Measurements from ENCODE around the gene GPR78. TPM values are rescaled to one million over a fixed set of nuclear protein-coding genes. Genes with fewer than 3 reads are reported as not detected.

Gene GPR78
- total RNA-seq, 2 donors from 2014 or later: 0.45 TPM; not detected in 1

GRCh38 chr4:8598391-8599090, 18.3 kb downstream of the GPR78 start:
- intact Hi-C loops (cut with DNase I): no loop called here
- no peaks in the 10 kb centered on the region for H3K27me3 ChIP-seq (replicated peaks; ENCODE audit: insufficient read depth)

GRCh38 chr4:8599091-8599460, 18.9 kb downstream of the GPR78 start:
- Histone ChIP-seq H3K27ac (no peak overlapping the region), H3K9me3 (no peaks in the 10 kb centered on the region), H3K27me3 (replicated peaks; ENCODE audit: insufficient read depth) (no peaks in the 10 kb centered on the region), H3K4me1 (replicated peaks) (no peaks in the 10 kb centered on the region), H3K36me3 (no peaks in the 10 kb centered on the region), H3K4me3 (no peak overlapping the region)
- 88% methylated on average over 8 of the region's 8 CpGs for WGBS
- intact Hi-C loops (cut with DNase I): no loop called here
- no peak for DNase-seq (ENCODE audit: low spot score)
- TF ChIP-seq POLR2A (IDR thresholded peaks at IDR 0.05) (no peak), CTCF (IDR thresholded peaks at IDR 0.05) (no peak), POLR2AphosphoS5 (IDR thresholded peaks at IDR 0.05) (no peak)

More at GRCh38 chr4:8598391-8599090, 18.3 kb downstream of the GPR78 start:
- TF ChIP-seq POLR2A (IDR thresholded peaks at IDR 0.05) (no peak), CTCF (IDR thresholded peaks at IDR 0.05) (no peak), POLR2AphosphoS5 (IDR thresholded peaks at IDR 0.05) (no peak)
- H3K4me3 ChIP-seq: no peak overlapping the region
- 90% methylated on average over 19 of the region's 19 CpGs for WGBS
- no peaks in the 10 kb centered on the region for H3K4me1 ChIP-seq (replicated peaks)
- DNase-seq (ENCODE audit: low spot score): no peak
- no peaks in the 10 kb centered on the region for H3K9me3 ChIP-seq
- H3K36me3 ChIP-seq: no peaks in the 10 kb centered on the region
- no peak overlapping the region for H3K27ac ChIP-seq

- Histone ChIP-seq H3K36me3 (no peaks in the 10 kb centered on the region), H3K27ac (no peak overlapping the region), H3K4me1 (replicated peaks) (no peaks in the 10 kb centered on the region), H3K9me3 (no peaks in the 10 kb centered on the region), H3K4me3 (no peak overlapping the region), H3K27me3 (replicated peaks; ENCODE audit: insufficient read depth) (no peaks in the 10 kb centered on the region)
- no peak for TF ChIP-seq CTCF (IDR thresholded peaks at IDR 0.05)
- no peak for TF ChIP-seq POLR2A (IDR thresholded peaks at IDR 0.05)
- no peak for TF ChIP-seq POLR2AphosphoS5 (IDR thresholded peaks at IDR 0.05)
- intact Hi-C loops (cut with DNase I): loop anchor here (10.0 kb wide), 2 partner anchors 285 to 315 kb away; no protein-coding TSS in a partner anchor
- no peak for DNase-seq (ENCODE audit: low spot score)
- WGBS: 62% methylated on average over 9 of the region's 9 CpGs
Observed at GRCh38 chr4:8599657-8600056, 19.5 kb downstream of the GPR78 start.

- intact Hi-C loops (cut with DNase I): loop anchor here (10.0 kb wide), 2 partner anchors 285 to 315 kb away; no protein-coding TSS in a partner anchor
- no peaks in the 10 kb centered on the region for H3K4me1 ChIP-seq (replicated peaks)
- TF ChIP-seq POLR2AphosphoS5 (IDR thresholded peaks at IDR 0.05) (no peak), CTCF (IDR thresholded peaks at IDR 0.05) (no peak), POLR2A (IDR thresholded peaks at IDR 0.05) (no peak)
- no peak overlapping the region for H3K27ac ChIP-seq
- WGBS: 82% methylated on average over 12 of the region's 13 CpGs
- H3K4me3 ChIP-seq: no peak overlapping the region
- no peak for DNase-seq (ENCODE audit: low spot score)
- no peaks in the 10 kb centered on the region for H3K9me3 ChIP-seq
- no peaks in the 10 kb centered on the region for H3K27me3 ChIP-seq (replicated peaks; ENCODE audit: insufficient read depth)
- no peaks in the 10 kb centered on the region for H3K36me3 ChIP-seq
Observed at GRCh38 chr4:8600266-8600665, 20.1 kb downstream of the GPR78 start.

- Histone ChIP-seq H3K9me3 (no peaks in the 10 kb centered on the region), H3K4me1 (replicated peaks) (no peaks in the 10 kb centered on the region), H3K36me3 (no peaks in the 10 kb centered on the region), H3K27me3 (replicated peaks; ENCODE audit: insufficient read depth) (no peaks in the 10 kb centered on the region), H3K27ac (no peak overlapping the region), H3K4me3 (no peak overlapping the region)
- WGBS: 78% methylated on average over 10 of the region's 12 CpGs
- TF ChIP-seq POLR2A (IDR thresholded peaks at IDR 0.05): no peak
- TF ChIP-seq CTCF (IDR thresholded peaks at IDR 0.05): no peak
- TF ChIP-seq POLR2AphosphoS5 (IDR thresholded peaks at IDR 0.05): no peak
- intact Hi-C loops (cut with DNase I): loop anchor here (10.0 kb wide), 2 partner anchors 284 to 314 kb away; no protein-coding TSS in a partner anchor
- DNase-seq (ENCODE audit: low spot score): no peak
Observed at GRCh38 chr4:8600686-8601085, 20.5 kb downstream of the GPR78 start.

Measured in prostate gland (tissue), 2 donors.